ENCODE measurements around the gene SIGLEC1.

The SIGLEC1 gene

DNA sequence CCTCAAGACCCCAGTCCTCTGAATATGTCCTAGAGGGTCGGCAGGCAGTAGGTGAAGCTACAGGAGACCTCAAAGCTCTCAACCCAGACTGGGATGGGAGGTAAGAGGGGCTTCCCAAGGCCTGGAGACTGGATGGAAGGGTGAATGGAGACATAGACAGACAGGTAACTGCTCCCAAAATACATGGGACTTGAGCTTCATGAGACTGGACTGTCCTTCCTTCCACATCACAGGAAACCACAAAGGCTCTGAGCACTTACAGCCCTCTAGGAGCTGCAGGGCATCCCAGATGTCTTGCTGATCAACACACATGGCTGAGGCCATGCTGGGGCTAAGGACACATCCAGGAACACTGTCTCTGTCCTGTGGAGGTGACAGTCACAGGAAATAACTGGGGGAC is 31.6 kb upstream of the SIGLEC1 start:
- no peak for DNase-seq

DNA sequence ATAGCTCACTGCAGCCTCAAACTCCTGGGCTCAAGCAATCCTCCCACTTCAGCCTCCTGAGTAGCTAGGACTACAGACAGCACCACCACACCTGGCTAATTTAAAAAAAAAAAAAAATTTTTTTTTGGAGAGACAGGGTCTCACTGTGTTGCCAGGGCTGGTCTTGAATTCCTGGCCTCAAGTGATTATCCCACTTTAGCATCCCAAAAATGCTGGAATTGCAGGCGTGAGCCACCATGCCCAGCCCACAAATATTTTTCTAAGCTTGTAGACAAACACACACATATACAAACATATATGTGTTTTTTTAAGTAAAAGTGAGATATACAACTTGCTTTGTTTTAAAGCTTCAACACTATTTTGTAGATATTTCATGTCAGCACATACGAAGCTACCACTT is 30.9 kb upstream of the SIGLEC1 start:
- DNase-seq, result no peak

DNA sequence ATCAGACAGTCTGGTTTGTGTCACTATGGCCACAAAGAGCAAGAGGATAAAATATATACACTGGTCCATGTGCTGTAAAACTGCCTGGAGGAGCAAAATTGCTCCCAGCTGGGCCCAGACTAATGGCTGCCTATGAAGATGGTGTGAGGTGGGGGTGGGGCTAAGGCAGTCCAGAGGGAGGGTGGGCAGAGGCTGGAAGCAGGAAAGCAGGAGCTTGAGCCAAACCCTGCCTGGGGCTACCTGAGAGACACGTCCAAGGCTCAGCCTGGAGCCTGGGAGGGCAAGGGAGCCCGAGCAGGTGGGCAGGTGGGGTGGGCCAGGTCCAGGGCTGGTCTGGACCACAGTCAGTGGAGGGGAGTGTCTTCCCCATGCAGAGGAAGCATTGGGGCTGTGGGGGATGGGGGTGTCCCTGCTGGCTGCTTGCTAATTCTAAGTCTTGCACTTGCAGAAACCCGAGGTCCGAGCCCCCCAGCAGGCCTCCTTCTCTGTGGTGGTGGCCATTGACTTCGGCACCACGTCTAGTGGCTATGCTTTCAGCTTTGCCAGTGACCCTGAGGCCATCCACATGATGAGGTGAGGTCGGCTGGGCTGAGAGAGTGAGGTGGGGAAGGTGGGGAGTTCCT is 29.5 kb upstream of the SIGLEC1 start:
- DNase-seq, result no peak

GRCh38 chr20:3740615-3741301 is 28.4 kb upstream of the SIGLEC1 start:
- no peak for DNase-seq

- no peak for DNase-seq
Measured at GRCh38 chr20:3739926-3740451, 27.6 kb upstream of the SIGLEC1 start.

- DNase-seq, result no peak
Measured at GRCh38 chr20:3739054-3739925, 26.9 kb upstream of the SIGLEC1 start.

DNA sequence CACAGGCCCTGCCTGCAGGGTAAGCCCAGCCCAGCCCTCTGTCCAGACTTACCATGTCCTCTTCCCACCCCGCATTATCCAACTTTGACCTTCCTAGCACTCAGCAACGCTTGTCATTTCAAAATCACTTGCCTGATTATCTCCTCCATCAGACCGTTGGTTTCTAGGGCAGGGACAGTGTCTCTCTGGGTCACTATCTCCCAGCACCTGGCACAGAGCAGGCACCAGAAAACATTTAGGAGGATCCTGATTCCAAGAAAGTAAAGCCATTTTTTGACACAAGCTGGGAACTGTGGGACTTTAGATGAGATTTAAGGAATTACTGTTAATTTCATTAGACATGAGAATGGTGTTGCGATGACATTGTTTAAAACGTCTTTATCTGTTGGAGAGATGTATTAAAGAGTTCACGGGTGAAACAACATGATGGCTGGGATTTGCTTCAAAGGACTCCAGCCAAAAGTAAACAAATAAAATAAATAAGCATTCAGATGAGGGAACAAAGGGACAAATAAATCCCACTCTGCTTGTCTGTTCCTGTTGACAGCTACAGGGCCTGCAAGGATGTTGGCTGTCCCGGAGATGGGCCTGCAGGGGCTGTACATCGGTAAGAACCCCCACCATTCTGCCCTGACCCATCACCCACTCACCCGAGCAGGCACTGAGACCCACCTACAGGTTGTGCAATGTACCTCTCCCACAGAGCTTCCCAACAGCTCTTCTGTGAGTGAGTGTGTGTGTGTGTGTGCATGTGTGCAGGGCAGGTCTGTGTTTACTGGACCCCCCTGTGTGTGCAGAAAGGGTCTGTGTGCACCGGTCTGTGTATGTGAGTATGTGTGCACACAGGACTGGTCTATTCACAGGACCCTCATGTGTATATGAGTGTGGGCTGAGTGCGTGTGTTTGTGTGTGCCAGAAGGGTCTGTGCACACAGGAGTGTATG is 26.0 kb upstream of the SIGLEC1 start:
- no peak for DNase-seq

GRCh38 chr20:3735768-3736167 is 23.4 kb upstream of the SIGLEC1 start:
- no peak for DNase-seq

DNA sequence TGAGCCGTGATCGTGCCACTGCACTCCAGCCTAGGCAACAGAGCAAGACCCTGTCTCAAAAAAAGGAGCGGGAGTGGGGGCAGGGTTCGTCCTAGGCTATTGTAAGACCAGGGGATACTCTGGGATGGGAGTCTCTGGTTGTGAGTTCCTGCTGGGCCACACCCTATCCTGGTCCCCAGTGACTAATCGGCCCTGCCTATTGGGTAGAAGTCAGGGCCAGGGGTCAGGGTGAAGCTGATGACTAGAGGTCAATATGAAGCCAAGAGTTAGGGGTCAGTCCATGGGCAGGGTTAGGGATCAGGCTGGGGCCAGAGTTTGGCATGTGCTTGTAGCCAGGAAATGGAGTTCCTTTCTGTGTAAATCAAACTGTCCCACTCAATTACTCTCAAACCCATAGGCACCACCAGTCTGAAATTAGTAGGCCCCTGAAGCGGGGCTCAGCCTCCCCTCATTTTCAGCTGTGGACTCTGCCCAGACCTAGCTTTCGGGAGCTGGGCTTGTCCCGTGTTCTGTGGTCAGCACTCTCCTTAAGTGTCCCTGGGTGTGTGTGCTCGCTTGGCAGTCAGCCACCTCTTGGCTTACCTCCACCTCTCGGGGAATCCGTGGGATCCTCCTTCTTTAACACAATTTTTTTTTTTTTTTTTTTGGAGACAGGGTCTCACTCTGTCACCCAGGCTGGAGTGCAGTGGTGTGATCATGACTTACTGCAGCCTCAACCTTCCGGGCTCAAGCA is 21.9 kb upstream of the SIGLEC1 start:
- no peak for DNase-seq

GRCh38 chr20:3733119-3733995 is 21.0 kb upstream of the SIGLEC1 start:
- no peak for DNase-seq

- no peak for DNase-seq
Measured at GRCh38 chr20:3732327-3733118, 20.1 kb upstream of the SIGLEC1 start, which contains the start of gene HSPA12B. Gene HSPA12B, plus strand, starts transcription at chr20:3732685. Its CDS starts 5,990 bp downstream, at chr20:3738675.

GRCh38 chr20:3731944-3732326 is 19.5 kb upstream of the SIGLEC1 start:
- DNase-seq, result no peak

GRCh38 chr20:3730803-3731672 is 18.6 kb upstream of the SIGLEC1 start:
- DNase-seq, result no peak

GRCh38 chr20:3729811-3730540 is 17.6 kb upstream of the SIGLEC1 start:
- DNase-seq, result no peak

DNA sequence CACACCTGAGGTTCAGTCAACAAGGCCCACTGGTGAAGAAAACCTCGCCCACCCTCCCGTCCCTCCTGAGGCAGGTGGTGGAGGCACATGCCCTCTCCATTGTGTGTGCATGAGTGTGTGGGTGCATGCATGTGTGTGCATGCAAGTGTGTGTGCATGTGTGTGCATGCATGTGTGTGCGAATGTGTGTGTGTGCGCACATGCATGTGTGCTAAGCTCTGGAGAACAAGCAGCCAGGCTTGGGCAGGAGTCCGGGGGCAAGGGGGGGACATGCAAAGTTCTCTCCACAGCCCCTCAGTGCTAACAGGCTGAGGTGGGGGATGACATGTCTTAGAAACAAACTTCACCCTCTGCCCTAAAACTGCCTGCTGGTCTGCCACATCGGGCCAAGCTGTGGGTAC is 17.0 kb upstream of the SIGLEC1 start:
- no peak for DNase-seq

- DNase-seq, result no peak
Measured at GRCh38 chr20:3728876-3729275, 16.5 kb upstream of the SIGLEC1 start.

GRCh38 chr20:3728354-3728753 is 16.0 kb upstream of the SIGLEC1 start:
- DNase-seq, result no peak
